Adipose tissue (tissue), 3 donors: ENCODE results near the gene TUBD1. TPM values are rescaled to one million over a fixed set of nuclear protein-coding genes. Genes with fewer than 3 reads are reported as not detected.
A peak's percentile ranks its signal among the peaks of the same experiment; 100 is the strongest.
"Not testable (repeated sequence)": the region's sequence is repeated elsewhere in the genome, so short reads cannot be mapped to it uniquely, and the experiment has no call there.

Experiments used
- H3K27ac ChIP-seq: one replicate; pipeline ENCODE4 v1.5.1; 2013; ENCODE audit warnings: low read depth, low read length
- WGBS, 3 donors: extraction: QIAGEN DNeasy Blood & Tissue Kit; methylation state at CpG; one replicate each; pipeline ENCODE4 v1.1.7; 2013; 5-methylcytosine and 5-hydroxymethylcytosine counted together
- polyA plus RNA-seq, 3 donors: library from polyadenylated mRNA; stranded (reverse); fragments of 200-250 nt; gene quantifications; one replicate each; pipeline ENCODE4 v1.2.3, GENCODE V29; 2013
- donor health status: healthy with polysubstance abuse.
- donor health status: Bipolar disorder and iron deficiency.
- donor health status: healthy.

The TUBD1 gene
- polyA plus RNA-seq, 3 donors, result 4.1 to 8.8 (median 4.5) TPM

DNA sequence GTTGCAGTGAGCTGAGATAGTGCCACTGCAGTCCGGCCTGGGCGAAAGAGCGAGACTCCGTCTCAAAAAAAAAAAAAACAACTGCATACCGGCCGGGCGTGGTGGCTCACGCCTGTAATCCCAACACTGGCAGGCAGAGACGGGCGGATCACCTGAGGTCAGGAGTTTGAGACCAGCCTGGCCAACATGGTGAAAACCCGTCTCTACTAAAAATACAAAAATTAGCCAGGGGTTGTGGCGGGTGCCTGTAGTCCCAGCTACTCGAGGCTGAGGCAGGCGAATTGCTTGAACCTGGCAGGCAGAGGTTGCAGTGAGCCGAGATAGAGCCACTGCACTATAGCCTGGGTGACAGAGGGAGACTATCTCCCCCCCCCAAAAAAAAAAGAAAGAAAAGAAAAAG is 42.4 kb downstream of the TUBD1 start:
- WGBS, 3 donors, result 84 to 96% (median 89%) methylated on average over 15 of the region's 15 CpGs
- H3K27ac ChIP-seq, result not testable (repeated sequence)

DNA sequence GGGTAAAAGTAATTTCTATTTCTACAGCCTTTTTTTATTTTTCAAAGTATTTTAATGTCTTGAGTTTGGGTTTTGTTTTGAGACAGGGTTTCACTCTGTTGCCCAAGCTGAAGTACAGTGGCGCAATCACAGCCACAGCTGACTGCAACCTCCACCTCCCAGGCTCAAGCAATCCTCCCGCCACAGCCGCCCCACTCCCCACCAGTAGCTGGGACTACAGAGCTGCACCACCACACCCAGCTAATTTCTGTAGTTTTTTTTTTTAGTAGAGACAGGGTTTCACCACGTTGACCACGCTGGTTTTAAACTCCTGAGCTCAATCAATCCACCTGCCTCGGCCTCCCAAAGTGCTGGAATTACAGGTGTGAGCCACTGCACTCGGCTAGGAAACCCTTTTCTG is 44.0 kb downstream of the TUBD1 start:
- 32 to 72% (median 41%) methylated on average over 7 of the region's 7 CpGs for WGBS, 3 donors
- H3K27ac ChIP-seq, result no peak overlapping the region

DNA sequence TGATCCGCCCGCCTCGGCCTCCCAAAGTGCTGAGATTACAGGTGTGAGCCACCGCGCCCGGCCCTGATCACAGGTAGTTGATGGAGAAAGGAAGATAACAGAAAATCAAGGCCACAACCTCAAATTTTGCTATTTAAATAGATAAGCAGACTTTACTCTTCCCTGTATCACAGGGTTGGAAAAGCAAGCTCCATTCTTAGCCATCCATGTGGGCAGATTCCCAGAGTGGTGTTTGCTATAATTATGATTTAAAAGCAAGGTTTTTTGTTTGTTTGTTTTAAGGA is 44.4 kb downstream of the TUBD1 start:
- 54 to 95% (median 92%) methylated on average over 6 of the region's 6 CpGs for WGBS, 3 donors
- no peak overlapping the region for H3K27ac ChIP-seq

DNA sequence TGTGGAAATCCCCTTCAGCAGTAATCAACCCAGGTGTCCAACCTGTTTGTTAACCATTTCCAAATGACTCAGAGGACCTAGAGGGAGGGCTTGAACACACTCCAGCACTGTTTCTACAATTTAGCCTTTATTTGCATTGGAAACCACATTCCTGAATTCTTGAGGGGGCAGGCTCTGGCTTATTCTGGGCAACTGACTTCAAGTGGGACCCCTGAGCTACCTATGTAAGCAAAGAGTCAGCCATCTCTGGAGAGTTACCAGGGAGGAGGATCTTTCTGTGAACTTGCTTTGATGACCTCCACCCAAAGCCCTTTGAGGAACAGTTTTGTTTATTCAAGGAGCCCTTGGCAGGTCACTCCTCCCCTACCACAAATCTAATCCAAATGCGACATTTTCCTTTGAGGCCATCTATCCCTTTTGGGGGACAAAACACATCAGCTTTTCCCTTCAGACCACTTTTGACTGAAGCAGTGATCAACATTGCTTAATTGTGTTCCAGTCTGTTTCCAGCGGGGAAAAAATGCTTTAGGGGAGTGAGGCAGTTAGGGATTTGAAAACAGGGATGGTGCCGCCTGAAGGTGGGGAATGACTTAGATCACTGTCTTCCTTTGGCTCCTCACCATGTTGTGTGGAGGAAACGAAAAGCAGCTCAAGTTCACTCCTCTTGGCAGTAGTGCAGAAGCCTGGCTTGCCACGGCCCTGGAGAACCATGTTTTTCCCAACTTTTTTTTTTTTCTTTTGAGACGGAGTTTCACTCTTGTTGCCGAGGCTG is 46.2 kb downstream of the TUBD1 start:
- no peak overlapping the region for H3K27ac ChIP-seq
- 29 to 38% (median 33%) methylated on average over 7 of the region's 7 CpGs for WGBS, 3 donors

DNA sequence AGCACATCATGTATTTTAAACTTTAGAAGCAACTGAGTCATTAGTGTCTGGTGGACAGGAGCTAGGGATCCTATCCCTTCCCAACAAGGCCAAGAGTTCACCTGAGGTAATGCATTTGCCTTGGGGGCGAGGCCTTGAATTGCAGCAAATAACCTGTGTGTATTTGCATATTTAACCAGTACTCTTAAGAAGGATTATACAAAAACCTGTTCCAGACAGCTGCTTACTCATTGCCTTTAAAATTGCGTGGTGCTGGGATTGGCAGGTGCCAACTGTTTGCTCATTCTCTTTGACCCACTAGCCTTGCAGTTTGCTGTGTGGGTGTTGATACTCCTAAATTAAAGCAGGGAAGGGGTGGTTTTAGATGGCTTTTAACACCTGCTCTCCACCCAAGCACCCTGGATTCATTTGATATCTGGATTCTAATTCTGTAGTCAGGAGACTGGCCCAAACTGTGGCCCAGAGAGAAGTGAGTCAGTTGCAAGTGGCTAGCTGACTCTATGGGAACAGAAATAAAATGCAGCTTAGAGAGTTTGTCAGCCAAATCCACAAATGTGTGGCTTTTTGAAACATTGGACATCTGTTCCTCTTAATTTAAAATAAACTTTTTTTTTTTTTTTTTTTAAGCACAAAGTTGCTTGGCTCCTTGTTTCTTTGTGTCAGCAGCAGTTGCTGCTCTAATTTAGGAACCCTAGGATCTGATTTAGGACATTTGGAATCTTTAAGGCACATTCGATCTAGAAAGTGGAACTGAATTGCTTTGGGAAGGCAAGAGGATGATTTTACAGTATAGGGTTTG is 46.9 kb downstream of the TUBD1 start:
- peak overlapping the region; percentile 42 for H3K27ac ChIP-seq
- WGBS, 3 donors, result 26 to 43% (median 39%) methylated on average over 3 of the region's 3 CpGs

DNA sequence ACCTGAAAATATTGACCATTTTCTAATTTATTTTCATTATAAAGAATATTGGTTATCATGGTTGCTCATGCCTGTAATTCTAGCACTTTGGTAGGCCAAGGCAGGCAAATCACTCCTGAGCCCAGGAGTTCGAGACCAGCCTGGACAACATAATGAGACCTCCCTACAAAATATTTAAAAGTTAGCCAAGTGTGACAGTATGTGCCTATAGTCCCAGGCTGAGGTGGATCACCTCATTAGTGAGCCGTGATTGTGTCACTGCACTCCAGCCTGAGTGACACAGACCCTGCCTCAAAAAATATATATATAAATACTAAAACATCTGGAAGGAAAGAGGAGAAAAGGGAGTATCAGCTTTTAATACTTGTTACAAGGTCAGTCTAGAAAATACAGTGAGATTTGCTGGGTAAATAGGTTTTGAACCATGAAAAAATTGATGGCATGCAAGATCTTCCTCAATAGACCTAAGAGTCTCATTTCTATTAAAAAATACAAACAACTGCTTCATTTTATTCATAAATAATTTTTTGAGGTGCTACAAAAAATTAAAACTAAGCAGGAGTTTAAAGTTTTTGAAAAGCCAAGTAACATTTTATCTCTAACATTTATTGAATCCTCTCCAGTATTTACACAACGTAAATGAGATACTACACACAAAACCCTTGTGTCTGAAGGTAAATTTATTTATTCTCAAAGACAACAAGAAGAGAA is 47.7 kb downstream of the TUBD1 start:
- 58 to 87% (median 76%) methylated on average over 3 of the region's 3 CpGs for WGBS, 3 donors
- peak overlapping the region; percentile 42 for H3K27ac ChIP-seq

DNA sequence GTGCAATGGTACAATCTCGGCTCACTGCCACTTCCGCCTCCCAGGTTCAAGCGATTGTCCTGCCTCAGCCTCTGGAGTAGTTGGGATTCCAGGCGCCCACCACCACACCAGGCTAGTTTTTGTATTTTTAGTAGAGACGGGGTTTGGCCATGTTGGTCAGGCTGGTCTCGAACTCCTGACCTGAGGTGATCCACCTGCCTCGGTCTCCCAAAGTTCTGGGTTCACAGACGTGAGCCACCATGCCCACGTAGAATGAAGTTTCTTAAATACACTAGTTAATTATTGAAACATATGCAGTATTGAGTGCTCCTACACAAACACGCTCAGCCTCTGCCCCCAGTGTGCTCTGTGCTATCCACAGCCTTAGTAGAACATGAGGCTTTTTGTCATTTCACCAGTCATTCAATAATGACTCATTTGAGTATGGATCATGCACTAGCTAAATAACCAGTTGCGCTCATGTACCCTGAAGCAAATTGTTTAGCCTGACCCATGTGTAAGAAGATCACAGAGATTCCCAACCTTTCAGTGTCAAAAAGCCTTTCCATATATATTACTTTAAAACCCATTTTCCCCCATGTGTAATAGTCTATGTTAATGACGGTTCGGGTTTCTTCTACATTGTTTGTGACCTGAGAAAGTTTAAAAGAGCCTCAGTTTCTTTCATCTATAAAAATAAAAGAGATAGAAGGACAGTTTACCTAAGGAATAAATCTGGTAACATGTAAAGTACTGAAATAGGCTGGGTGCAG is 49.7 kb downstream of the TUBD1 start:
- peak overlapping the region; percentile 42 for H3K27ac ChIP-seq
- WGBS, 3 donors, result 84 to 93% (median 90%) methylated on average over 13 of the region's 13 CpGs

DNA sequence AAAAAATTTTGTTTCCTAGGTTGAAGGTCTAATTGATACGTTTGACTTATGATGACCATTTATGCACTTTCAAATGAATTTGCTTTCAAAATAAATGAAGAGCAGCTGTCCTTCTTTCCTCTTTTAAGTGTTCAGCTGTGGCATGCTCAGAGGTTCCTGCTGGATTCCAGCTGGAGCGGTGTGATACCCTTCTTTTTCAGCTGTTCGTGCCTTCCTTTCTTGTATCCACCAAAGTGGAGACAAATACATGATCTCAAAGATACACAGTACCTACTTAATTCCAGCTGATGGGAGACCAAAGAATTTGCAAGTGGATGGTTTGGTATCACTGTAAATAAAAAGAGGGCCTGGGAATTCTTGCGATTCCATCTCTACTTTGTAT is 50.9 kb downstream of the TUBD1 start:
- not testable (repeated sequence) for H3K27ac ChIP-seq
- 78 to 89% (median 84%) methylated on average over 4 of the region's 4 CpGs for WGBS, 3 donors

DNA sequence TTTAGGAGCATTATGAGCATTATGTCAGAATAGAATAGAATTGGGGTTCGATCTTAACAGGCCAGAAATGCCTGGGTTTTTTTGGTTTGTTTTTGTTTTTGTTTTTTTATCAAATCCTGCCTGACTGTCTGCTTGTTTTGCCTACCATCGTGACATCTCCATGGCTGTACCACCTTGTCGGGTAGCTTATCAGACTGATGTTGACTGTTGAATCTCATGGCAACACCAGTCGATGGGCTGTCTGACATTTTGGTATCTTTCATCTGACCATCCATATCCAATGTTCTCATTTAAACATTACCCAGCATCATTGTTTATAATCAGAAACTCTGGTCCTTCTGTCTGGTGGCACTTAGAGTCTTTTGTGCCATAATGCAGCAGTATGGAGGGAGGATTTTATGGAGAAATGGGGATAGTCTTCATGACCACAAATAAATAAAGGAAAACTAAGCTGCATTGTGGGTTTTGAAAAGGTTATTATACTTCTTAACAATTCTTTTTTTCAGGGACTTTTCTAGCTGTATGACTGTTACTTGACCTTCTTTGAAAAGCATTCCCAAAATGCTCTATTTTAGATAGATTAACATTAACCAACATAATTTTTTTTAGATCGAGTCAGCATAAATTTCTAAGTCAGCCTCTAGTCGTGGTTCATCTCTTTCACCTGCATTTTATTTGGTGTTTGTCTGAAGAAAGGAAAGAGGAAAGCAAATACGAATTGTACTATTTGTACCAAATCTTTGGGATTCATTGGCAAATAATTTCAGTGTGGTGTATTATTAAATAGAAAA is 51.5 kb downstream of the TUBD1 start:
- WGBS, 3 donors, result 48 to 60% (median 57%) methylated on average over 7 of the region's 7 CpGs
- not testable (repeated sequence) for H3K27ac ChIP-seq

DNA sequence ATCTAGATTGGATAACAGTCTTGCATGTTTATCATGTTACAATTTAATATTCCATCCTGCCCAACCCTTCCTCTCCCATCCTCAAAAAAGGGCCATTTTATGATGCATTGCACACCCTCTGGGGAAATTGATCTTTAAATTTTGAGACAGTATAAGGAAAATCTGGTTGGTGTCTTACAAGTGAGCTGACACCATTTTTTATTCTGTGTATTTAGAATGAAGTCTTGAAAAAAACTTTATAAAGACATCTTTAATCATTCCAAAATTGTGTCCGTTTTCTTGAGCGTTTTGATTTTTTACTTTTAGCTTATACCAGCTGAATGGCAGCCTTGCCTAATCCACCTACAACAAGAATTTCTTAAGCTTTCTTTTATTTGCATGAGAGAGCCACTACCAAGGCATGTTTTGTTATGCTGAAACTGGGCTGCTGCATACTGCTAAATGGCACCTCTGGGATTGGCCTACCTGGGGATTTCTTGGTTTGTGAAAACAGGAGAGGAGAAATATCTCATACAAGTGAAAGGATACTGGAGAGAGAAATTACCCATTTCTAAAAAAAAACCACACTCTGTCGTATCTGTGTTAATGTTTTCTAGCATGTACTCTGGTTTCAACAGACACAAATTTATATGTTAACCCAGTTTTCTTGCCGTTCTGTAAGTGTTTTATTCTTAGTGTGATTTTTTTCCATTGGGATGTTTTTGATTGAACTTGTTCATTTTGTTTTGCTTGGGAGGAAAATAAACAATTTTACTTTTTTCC is 52.2 kb downstream of the TUBD1 start:
- no peak overlapping the region for H3K27ac ChIP-seq
- WGBS, 3 donors, result 30 to 43% (median 43%) methylated on average over 4 of the region's 4 CpGs

DNA sequence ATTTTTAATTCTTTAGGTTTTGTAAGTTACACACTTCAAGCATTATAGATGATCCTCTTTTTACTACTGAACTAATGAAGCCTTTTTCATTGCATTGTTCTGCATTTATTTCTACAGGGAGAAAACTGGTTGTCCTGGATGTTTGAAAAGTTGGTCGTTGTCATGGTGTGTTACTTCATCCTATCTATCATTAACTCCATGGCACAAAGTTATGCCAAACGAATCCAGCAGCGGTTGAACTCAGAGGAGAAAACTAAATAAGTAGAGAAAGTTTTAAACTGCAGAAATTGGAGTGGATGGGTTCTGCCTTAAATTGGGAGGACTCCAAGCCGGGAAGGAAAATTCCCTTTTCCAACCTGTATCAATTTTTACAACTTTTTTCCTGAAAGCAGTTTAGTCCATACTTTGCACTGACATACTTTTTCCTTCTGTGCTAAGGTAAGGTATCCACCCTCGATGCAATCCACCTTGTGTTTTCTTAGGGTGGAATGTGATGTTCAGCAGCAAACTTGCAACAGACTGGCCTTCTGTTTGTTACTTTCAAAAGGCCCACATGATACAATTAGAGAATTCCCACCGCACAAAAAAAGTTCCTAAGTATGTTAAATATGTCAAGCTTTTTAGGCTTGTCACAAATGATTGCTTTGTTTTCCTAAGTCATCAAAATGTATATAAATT is 53.0 kb downstream of the TUBD1 start:
- WGBS, 3 donors, result 28 to 40% (median 34%) methylated on average over 6 of the region's 6 CpGs
- peak overlapping the region; percentile 75 for H3K27ac ChIP-seq

DNA sequence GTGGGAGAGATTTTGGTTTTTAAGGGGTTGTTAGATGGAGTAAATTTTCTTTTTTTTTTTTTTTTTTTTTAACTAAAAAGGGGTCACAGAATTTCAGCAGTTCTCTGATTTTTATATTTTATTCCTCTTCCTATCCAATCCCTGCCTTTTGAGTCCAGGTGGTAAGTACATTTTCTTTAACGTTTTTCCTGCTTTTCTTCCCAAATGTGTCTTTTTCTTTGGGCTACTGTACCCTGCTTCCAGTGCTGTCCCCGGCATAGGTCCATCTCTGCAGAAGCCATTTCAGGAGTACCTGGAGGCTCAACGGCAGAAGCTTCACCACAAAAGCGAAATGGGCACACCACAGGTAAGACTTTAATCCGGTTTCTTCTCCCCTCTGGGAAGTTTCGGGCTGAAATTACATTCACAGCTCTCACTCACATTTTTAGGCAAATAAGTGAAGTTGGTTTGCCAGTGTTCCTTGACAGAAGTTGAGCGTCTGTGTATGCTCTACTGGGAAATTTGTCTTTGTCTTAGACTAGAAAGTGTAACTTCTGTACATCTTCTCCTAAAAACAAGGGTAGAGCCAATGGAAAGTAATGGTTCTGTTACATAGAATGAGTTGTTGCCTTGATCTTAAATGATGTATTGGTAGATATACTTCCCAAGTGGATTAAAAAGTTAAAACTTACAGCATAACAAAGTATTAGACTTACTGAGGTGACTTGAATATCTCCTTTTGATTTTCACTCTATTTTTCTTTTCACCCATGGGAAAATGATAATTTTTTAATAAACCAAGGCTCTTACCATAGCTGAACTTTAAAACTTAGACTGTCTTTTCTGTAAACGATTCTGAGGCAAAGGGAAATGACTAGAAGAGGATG is 54.5 kb downstream of the TUBD1 start:
- H3K27ac ChIP-seq, result peak overlapping the region; percentile 100
- WGBS, 3 donors, result 8 to 21% (median 18%) methylated on average over 8 of the region's 8 CpGs

DNA sequence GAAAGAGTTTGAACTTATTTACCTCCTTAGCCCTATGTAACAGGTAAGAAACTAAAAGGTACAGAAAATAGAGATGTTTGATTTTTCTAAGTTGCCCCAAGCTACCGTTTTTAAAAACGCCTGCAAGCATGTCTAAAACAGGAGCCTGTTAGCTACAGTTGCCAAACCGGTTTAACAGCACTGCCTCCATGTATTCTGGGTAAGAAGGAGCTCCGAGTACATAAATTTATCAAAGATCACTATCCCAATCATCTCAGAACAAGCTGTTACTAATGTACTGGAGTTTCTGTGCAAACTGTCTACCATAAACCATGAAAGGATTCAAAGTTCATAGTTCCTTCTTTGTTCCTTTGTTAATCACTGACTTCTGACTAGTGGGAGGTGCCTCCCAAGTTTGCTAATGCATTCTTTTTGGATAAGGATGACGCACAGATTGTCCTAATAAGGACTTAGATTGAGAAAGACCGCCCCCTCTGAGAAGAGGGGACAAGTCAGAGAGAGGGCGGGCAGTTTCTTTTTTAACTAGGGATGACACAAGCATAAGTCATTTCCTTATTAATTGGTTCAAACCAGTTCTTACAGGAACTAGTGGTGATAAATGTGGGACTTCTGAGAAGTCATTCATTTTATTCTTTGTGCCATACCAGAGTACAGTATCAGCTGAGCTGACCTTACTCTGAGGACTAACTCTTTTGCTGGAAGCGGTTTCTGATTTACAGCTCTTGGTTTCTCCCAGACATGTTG is 55.3 kb downstream of the TUBD1 start:
- peak overlapping the region; percentile 95 for H3K27ac ChIP-seq
- WGBS, 3 donors, result 1 to 4% (median 4%) methylated on average over 8 of the region's 8 CpGs

DNA sequence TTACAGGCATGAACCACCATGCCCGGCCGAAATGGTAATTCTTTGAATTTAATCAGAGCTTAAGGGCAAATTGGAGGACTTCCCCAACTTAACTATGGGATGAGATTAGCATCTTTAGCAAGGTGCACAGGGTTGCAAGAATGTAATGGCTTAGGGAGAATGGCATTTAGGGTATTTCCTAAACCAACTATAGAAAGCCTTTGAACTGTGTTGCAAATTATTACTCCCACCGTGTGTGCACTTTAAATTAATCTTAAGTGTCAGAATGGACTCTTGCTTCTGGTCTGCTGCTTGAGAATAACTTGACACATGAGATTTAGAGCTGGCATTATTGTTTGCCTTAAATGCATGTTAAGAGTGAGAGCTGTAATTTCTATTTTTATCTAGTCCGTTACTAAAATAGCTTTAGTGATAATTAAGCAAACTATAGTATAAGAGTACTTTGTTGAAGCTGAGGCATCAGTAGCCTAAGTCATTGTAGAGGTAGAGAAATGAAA is 59.8 kb downstream of the TUBD1 start:
- 44 to 73% (median 65%) methylated on average over 4 of the region's 4 CpGs for WGBS, 3 donors

DNA sequence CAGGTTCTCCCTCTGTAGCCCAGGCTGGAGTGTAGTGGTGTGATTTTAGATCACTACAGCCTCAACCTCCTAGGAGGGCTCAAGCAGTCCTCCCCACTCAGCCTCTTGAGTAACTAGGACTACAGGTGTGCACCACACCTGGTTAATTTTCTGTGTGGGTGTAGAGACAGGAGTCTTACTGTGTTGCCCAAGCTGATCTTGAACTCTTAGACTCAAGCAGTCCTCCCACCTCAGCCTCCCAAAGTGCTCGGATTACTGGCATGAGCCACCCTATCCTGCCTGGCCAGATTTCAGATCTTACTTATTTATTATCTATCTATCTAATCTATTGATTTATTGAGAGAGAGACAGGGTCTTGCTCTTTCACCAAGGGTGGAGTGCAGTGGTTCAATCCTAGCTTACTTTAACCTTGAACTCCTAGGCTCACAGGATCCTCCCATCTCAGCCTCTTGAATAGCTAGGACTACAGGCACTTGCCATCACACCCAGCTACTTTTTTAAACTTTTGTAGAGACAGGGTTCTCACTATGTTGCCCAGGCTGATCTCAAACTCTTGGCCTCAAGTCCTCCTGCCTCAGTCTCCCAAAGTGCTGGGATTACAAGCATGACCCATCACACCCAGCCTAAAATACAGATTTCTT is 61.8 kb downstream of the TUBD1 start:
- WGBS, 3 donors, result 61 to 89% (median 85%) methylated on average over 1 of the region's 1 CpG
- H3K27ac ChIP-seq, result peak overlapping the region; percentile 75

More for the DNA sequence above, 59.8 kb downstream of the TUBD1 start:
- no peak overlapping the region for H3K27ac ChIP-seq
